NCI-H748 (cell line): ENCODE data around the gene COL7A1.
A peak's percentile ranks its signal among the peaks of the same experiment; 100 is the strongest.

ENCODE experiments used
- DNase-seq: peaks from one replicate; lab custom pipeline; 2025; ENCODE audit not compliant: unreplicated experiment; lab: John Stamatoyannopoulos, UW

The COL7A1 gene

GRCh38 chr3:48619541-48620524 lies 24.7 kb upstream of the COL7A1 start:
- DNase-seq, result no peak

- no peak for DNase-seq
Observed at GRCh38 chr3:48617559-48617958, 22.4 kb upstream of the COL7A1 start.

- no peak for DNase-seq
Observed at GRCh38 chr3:48614044-48614443, 18.9 kb upstream of the COL7A1 start.

- no peak for DNase-seq
Observed at GRCh38 chr3:48612309-48612708, 17.2 kb upstream of the COL7A1 start.

GRCh38 chr3:48609088-48610005 lies 14.2 kb upstream of the COL7A1 start, which contains the start of gene UQCRC1:
Gene UQCRC1 (minus strand): TSS chr3:48609646. CDS start chr3:48609620, 26 bp downstream.
- DNase-seq, result peak; percentile 89

GRCh38 chr3:48607519-48607918 lies 12.4 kb upstream of the COL7A1 start:
- DNase-seq, result no peak

- DNase-seq, result no peak
Observed at GRCh38 chr3:48601622-48601994, 6.5 kb upstream of the COL7A1 start.

- DNase-seq, result no peak
Observed at GRCh38 chr3:48600711-48601621, 5.8 kb upstream of the COL7A1 start.

GRCh38 chr3:48599509-48600285 lies 4.6 kb upstream of the COL7A1 start:
- DNase-seq, result no peak

GRCh38 chr3:48599077-48599501 lies 4.0 kb upstream of the COL7A1 start:
- no peak for DNase-seq

GRCh38 chr3:48598323-48599076 lies 3.4 kb upstream of the COL7A1 start:
- DNase-seq, result no peak

- DNase-seq, result no peak
Observed at GRCh38 chr3:48597408-48597800, 2.3 kb upstream of the COL7A1 start.

- DNase-seq, result no peak
Observed at GRCh38 chr3:48596676-48597407, 1.7 kb upstream of the COL7A1 start.

GRCh38 chr3:48596157-48596556 lies 1.0 kb upstream of the COL7A1 start:
- no peak for DNase-seq

GRCh38 chr3:48595526-48596121 lies 495 bp upstream of the COL7A1 start:
- no peak for DNase-seq

- no peak for DNase-seq
Observed at GRCh38 chr3:48594417-48595049, 596 bp downstream of the COL7A1 start.

- DNase-seq, result no peak
Observed at GRCh38 chr3:48593337-48593736, 1.8 kb downstream of the COL7A1 start.
